Panc1 (cell line): ENCODE measurements around the gene IFIT5.

ENCODE experiments used
- POLR2AphosphoS5 ChIP-seq: IDR thresholded peaks from 2 replicates; pipeline ENCODE4 v1.6.1; 2012; ENCODE audit warnings: mild to moderate bottlenecking, low read depth, low read length, moderate library complexity
- SIN3A ChIP-seq: IDR thresholded peaks from 2 replicates; pipeline ENCODE4 v1.6.1; 2012; ENCODE audit warnings: low read depth, mild to moderate bottlenecking, low read length, moderate library complexity, borderline replicate concordance; ENCODE audit not compliant: insufficient read depth
- TF ChIP-seq, protein P1 (sequence below): fragments of 450-650 bp; IDR thresholded peaks from 2 replicates; pipeline ENCODE4 v1.5.1; 2017; ENCODE audit warnings: mild to moderate bottlenecking
- TF ChIP-seq, protein P2 (sequence below), 2 experiments: IDR thresholded peaks; 2 replicates each; pipeline ENCODE4 v1.6.1; 2011 to 2012; ENCODE audit warnings: low read depth in 2 of 2, control low read depth in 1 of 2, low read length in 1 of 2, mild to moderate bottlenecking in 1 of 2, moderate library complexity in 1 of 2; ENCODE audit not compliant: insufficient read depth in 1 of 2

DNA sequence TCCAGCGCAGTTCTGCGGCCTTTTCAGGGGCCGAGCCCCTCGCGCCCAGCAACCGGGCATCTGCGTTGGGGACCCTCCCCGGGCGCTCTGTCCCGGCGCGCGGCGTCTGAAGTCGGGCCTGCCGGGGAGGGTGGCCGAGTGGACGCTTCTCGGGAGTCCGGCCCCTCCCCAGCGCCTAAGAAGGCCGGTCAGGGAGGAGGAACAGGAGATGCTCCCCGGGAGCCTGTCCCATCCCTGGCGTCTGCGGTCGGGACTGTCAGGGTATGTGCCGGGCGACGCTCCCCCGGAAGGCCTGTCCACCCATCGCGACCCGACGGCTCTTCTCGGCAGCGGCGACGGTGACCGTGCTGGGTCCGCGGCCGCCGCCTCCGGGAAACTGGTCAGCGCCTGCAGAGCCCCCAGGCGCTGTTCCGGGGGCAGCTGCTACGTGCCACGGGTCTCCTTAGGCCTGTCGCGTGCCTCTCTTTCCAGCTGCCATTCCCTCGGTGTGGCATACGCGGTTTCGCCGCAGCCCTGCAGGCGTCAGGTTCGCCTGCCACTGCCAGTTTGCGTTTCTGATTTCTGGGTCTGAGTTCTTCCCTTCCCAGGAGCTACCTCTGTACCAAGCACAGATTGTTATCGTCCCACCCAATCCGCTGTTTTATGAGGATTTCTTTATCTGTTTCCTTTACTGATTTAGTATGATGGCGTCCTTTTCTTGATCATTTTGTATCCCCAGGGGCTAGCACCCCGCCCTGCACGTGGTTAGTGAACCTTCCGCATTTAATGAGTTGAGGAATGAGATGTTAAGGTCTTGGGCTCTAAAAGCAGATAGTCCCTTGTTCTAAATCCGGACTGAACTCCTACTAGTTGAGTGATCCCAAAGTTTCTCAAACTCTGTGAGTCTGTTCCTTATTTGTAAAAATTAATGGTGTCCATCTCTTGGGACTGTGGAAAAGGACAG lies 782 bp downstream of the IFIT5 start:
- TF ChIP-seq, protein P1, sequence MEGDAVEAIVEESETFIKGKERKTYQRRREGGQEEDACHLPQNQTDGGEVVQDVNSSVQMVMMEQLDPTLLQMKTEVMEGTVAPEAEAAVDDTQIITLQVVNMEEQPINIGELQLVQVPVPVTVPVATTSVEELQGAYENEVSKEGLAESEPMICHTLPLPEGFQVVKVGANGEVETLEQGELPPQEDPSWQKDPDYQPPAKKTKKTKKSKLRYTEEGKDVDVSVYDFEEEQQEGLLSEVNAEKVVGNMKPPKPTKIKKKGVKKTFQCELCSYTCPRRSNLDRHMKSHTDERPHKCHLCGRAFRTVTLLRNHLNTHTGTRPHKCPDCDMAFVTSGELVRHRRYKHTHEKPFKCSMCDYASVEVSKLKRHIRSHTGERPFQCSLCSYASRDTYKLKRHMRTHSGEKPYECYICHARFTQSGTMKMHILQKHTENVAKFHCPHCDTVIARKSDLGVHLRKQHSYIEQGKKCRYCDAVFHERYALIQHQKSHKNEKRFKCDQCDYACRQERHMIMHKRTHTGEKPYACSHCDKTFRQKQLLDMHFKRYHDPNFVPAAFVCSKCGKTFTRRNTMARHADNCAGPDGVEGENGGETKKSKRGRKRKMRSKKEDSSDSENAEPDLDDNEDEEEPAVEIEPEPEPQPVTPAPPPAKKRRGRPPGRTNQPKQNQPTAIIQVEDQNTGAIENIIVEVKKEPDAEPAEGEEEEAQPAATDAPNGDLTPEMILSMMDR: no peak
- no peak for TF ChIP-seq POLR2AphosphoS5
- no peak for TF ChIP-seq SIN3A
- TF ChIP-seq, protein P2, sequence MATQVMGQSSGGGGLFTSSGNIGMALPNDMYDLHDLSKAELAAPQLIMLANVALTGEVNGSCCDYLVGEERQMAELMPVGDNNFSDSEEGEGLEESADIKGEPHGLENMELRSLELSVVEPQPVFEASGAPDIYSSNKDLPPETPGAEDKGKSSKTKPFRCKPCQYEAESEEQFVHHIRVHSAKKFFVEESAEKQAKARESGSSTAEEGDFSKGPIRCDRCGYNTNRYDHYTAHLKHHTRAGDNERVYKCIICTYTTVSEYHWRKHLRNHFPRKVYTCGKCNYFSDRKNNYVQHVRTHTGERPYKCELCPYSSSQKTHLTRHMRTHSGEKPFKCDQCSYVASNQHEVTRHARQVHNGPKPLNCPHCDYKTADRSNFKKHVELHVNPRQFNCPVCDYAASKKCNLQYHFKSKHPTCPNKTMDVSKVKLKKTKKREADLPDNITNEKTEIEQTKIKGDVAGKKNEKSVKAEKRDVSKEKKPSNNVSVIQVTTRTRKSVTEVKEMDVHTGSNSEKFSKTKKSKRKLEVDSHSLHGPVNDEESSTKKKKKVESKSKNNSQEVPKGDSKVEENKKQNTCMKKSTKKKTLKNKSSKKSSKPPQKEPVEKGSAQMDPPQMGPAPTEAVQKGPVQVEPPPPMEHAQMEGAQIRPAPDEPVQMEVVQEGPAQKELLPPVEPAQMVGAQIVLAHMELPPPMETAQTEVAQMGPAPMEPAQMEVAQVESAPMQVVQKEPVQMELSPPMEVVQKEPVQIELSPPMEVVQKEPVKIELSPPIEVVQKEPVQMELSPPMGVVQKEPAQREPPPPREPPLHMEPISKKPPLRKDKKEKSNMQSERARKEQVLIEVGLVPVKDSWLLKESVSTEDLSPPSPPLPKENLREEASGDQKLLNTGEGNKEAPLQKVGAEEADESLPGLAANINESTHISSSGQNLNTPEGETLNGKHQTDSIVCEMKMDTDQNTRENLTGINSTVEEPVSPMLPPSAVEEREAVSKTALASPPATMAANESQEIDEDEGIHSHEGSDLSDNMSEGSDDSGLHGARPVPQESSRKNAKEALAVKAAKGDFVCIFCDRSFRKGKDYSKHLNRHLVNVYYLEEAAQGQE (IDR thresholded peaks at IDR 0.05; ENCODE audit: insufficient read depth in 1 of 2, low read depth in 2 of 2, low read length in 1 of 2): peak in 1 of 2 experiments; percentile 36; a peak in 1 of 4 replicates
